Measurements from ENCODE around the gene CHRM4.
A peak's percentile ranks its signal among the peaks of the same experiment; 100 is the strongest.

CHRM4 gene

GRCh38 chr11:46345131-46345597 lies 46.4 kb downstream of the CHRM4 start:
- Histone ChIP-seq H3K36me3 (ENCODE audit: control insufficient read depth, insufficient read depth, low read length) (no peaks in the 10 kb centered on the region), H3K4me3 (replicated peaks; ENCODE audit: low read depth, low read length) (peak overlapping the region; percentile 82), H3K27me3 (replicated peaks; ENCODE audit: control insufficient read depth, insufficient read depth, low read length) (no peaks in the 10 kb centered on the region)
- no peak for TF ChIP-seq CTCF (IDR thresholded peaks at IDR 0.05; ENCODE audit: insufficient read depth, low read length, poor library complexity, severe bottlenecking)
- DNase-seq (ENCODE audit: extremely low read depth, insufficient read length) = peak; percentile 67

GRCh38 chr11:46343520-46343919 lies 48.1 kb downstream of the CHRM4 start:
- no peak for TF ChIP-seq CTCF (IDR thresholded peaks at IDR 0.05; ENCODE audit: insufficient read depth, low read length, poor library complexity, severe bottlenecking)
- DNase-seq (ENCODE audit: extremely low read depth, insufficient read length) = no peak
- Histone ChIP-seq H3K4me3 (replicated peaks; ENCODE audit: low read depth, low read length) (no peak overlapping the region), H3K36me3 (ENCODE audit: control insufficient read depth, insufficient read depth, low read length) (no peaks in the 10 kb centered on the region), H3K27me3 (replicated peaks; ENCODE audit: control insufficient read depth, insufficient read depth, low read length) (no peaks in the 10 kb centered on the region)

- Histone ChIP-seq H3K27me3 (replicated peaks; ENCODE audit: control insufficient read depth, insufficient read depth, low read length) (no peaks in the 10 kb centered on the region), H3K36me3 (ENCODE audit: control insufficient read depth, insufficient read depth, low read length) (no peaks in the 10 kb centered on the region), H3K4me3 (replicated peaks; ENCODE audit: low read depth, low read length) (no peak overlapping the region)
- no peak for TF ChIP-seq CTCF (IDR thresholded peaks at IDR 0.05; ENCODE audit: insufficient read depth, low read length, poor library complexity, severe bottlenecking)
- DNase-seq (ENCODE audit: extremely low read depth, insufficient read length) = no peak
Observed at GRCh38 chr11:46342239-46342638, 49.3 kb downstream of the CHRM4 start.

GRCh38 chr11:46341454-46341853 lies 50.1 kb downstream of the CHRM4 start:
- H3K4me3 ChIP-seq (replicated peaks; ENCODE audit: low read depth, low read length) = no peak overlapping the region
- no peak for DNase-seq (ENCODE audit: extremely low read depth, insufficient read length)
- no peaks in the 10 kb centered on the region for H3K36me3 ChIP-seq (ENCODE audit: control insufficient read depth, insufficient read depth, low read length)
- TF ChIP-seq CTCF (IDR thresholded peaks at IDR 0.05; ENCODE audit: insufficient read depth, low read length, poor library complexity, severe bottlenecking) = no peak
- H3K27me3 ChIP-seq (replicated peaks; ENCODE audit: control insufficient read depth, insufficient read depth, low read length) = no peaks in the 10 kb centered on the region; the same call in 1 of the 2 replicates

GRCh38 chr11:46339816-46340215 lies 51.8 kb downstream of the CHRM4 start:
- Histone ChIP-seq H3K27me3 (replicated peaks; ENCODE audit: control insufficient read depth, insufficient read depth, low read length) (no peaks in the 10 kb centered on the region; the same call in 1 of the 2 replicates), H3K4me3 (replicated peaks; ENCODE audit: low read depth, low read length) (no peak overlapping the region), H3K36me3 (ENCODE audit: control insufficient read depth, insufficient read depth, low read length) (no peaks in the 10 kb centered on the region)
- no peak for DNase-seq (ENCODE audit: extremely low read depth, insufficient read length)
- no peak for TF ChIP-seq CTCF (IDR thresholded peaks at IDR 0.05; ENCODE audit: insufficient read depth, low read length, poor library complexity, severe bottlenecking)
